Kidney tubule cell (primary cell): ENCODE data around the gene SH3BP1.
"Not testable (repeated sequence)": the region's sequence is repeated elsewhere in the genome, so short reads cannot be mapped to it uniquely, and the experiment has no call there.

Source experiments
- DNase-seq: peaks from one replicate; pipeline ENCODE4 v3.0.0-alpha.2; 2018; ENCODE audit warnings: low spot score

SH3BP1 gene

DNA sequence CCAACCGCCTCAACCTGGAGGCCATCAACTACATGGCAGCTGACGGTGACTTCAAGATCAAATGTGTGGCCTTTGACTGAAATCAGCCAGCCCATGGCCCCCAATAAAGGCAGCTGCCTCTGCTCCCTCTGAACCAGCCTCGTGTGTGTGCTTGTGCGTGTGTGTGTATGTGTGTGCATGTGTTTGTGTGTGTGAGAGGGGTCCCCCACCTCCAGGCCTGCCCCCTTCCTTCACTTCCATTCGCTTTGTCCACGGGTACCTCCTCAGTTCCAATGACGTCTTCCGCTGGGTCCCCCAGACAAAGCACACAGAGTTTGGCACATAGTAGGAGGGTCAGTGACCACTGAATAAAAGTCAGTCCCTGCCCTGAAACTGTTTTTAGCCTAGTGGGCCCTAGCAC is 40.2 kb downstream of the SH3BP1 start:
- DNase-seq, result no peak

DNA sequence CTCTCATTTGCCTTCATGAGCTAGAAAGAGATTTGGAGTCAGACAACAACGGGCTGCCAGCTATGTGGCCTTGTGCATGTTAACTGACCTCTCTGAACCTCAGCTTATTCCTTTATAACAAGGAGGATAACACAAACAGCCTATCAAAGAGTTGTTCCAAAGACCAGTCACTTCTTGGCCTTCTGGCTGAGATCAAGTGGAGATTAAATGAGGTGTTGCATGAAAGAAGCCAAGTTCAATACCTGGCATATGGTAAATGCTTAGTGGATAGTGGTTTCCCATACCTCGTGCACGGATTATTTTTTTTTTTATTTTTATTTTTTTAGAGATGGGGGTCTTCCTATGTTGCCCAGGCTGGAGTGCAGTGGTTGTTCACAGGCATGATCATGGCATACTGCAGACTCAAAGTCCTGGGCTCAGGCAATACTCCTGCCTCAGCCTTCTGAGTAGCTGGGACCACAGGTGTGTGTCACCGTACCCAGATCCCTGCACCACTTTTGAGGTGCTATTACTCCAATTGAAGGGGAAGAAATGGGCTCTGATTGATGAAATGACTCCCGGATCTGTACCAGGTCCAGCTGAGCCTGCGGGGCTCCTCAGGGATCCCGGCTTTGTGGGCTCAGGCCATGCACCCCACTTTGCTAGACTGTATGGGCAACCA is 40.9 kb downstream of the SH3BP1 start:
- peak; percentile 23 for DNase-seq

DNA sequence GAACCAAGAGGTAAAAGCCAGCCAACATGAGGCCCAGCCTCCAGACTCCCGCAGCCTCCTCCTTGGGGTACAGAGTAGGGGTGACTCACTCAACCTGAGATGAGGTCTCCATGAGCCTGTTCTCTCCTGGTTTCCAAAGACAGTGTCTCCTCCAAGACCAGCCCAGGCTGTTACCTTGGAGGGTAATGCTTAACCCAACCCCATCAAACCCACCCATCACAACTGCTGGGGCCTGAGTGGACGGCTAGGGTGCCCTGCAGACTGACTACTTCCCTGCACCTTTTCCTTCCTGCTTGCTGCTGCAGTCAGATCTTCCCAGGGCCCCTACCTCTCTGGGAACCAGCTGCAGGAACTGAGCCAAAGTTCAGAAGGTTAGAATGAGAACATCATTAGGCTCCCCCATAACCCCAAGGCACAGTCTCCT is 41.5 kb downstream of the SH3BP1 start:
- DNase-seq, result peak; percentile 50

DNA sequence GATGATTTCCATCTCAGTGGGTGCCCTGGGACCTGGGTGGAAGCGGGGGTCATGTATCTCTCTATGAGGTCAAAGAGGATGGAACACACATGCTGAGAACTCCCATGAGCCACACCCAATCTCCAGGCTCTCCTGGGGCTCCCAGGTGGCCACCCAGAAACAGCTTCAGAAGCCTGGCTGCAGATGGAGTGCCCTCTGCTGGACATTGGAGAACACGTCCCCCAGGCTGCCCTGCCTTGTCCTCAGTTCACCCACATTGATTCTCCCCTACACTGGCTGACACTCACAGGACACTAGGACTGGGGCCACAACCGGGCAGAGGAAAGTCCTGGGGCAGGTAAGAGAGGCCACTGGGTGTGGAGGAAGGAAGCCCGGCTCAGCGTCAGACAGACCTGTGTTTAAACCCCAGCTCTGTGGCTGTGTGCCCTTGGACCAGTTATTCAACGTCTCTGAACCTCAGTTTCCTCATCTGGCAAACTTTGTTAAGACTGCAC is 42.1 kb downstream of the SH3BP1 start:
- peak; percentile 82 for DNase-seq

DNA sequence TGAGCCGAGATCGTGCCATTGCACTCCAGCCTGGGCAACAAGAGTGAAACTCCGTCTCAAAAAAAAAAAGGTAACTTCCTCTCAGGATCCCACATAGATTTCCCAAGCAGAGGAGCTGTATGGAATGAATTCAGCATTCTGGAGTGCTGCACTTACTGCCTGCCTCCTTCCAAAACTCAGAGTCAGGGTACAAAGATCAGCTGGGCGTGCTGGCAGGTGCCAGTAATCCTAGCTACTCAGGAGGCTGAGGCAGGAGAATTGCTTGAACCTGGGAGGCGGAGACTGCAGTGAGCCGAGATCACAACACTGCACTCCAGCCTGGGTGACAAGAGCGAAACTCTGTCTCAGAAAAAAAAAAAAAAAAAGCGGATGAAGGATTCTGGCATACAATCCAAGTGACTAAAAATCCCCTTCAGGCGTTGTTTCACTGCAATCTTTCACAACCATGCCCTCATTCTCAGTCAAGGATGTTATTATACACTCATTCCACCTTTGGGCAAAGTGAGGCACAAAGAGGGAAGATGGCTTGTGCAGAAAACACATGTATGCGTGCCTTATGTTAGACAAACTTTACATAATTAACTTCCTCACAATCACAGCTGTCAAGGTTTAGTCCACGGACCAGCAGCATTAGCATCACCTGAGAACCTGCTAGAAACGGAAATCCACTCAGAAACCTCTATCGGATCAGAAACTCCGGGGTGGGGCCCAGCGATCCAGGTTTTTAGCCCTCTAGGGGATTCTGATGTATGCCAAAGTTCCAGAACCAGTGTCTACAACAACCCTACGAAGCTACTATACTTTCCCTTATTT is 45.5 kb downstream of the SH3BP1 start:
- DNase-seq, result no peak

DNA sequence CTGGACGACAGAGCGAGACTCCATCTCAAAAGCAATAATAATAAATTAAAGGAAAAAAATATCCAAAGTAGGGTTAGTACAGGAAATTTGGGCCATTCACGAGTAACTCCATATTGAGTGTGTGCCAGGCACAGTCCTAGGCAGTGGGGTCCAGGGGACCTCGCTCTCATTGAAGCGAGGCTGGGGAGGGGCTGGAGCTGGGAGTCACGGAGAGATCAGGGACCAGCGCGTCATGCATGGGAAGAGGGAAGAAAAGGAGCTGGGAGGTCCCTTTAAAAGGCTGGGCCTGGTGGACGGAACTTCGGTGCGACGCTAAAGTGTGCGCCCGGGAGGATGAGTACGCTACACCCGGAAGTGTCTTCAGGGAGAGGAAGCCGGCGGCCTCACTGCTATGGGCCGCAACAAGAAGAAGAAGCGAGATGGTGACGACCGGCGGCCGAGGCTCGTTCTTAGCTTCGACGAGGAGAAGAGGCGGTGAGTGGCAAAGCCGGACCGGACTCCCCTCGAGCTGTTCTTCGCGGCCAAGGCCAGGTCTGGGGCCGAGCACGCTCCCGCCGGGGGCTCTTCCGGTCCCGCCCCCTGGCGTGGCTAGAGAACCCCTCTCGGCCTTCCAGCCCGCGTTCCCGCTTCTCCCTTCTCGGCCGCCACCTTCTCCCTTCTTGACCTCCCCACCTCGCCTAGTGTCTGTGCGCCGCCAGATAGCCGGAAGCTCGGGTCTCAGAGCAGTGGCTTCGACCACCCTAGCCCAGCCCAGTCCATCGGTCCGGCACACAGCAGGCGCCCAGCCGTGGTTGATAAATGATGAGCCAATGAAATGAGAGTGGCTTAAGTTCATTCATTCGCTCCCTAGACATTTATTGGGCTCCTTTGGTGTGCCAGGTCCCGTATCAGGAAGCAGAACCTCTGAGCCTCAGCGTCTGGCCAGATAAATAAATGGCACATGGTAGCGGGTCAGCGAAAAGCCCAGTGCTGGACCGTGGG is 46.8 kb downstream of the SH3BP1 start, which contains the start of gene NOL12:
NOL12 (plus strand) TSS at position 342 of the 981 bp plus-strand sequence; CDS start at position 392, 50 bp downstream.
- peak; percentile 88 for DNase-seq

DNA sequence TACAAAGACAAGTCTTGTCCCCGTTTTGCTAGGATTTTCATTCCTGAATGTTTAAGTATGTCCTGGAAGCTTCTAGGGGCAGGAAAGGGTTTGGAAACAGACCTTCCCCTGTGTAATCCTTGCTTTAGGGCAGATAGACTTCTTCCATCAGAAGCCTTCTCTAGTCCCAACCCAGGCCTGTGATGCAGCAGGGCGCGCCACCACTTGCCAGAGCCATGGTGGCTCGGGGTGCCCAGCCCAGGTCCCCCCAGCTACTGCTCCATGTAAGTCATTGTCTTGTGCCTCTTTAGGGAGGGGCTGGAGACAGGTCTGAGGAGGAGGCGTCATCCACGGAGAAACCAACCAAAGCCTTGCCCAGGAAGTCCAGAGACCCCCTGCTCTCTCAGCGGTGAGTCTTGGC is 50.9 kb downstream of the SH3BP1 start:
- no peak for DNase-seq

DNA sequence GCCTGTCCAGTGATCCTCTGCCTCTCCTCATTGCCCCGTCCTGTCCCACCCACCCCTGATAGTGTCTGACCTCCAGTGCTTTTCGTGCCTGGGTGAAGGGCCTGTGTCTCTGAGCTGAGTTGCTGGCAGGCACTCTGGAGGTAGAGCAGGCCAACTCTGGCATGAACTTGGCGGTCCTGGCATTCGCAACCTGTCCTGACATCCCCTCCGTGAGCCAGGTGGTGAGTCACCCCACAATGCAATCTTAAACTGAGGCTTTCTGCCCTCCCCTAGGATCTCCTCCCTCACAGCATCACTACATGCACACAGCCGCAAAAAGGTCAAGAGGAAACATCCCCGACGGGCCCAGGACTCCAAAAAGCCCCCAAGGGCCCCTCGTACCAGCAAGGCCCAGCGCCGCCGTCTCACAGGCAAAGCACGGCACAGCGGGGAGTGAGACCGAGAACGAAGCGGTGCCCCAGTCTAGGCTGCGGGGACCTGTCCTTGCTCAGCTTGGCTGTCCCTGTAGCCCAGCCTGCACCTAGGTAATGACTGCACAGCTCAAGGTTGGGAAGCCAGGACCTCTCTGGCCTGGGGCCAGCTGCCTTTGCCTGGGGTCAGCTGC is 51.5 kb downstream of the SH3BP1 start:
- DNase-seq, result no peak

DNA sequence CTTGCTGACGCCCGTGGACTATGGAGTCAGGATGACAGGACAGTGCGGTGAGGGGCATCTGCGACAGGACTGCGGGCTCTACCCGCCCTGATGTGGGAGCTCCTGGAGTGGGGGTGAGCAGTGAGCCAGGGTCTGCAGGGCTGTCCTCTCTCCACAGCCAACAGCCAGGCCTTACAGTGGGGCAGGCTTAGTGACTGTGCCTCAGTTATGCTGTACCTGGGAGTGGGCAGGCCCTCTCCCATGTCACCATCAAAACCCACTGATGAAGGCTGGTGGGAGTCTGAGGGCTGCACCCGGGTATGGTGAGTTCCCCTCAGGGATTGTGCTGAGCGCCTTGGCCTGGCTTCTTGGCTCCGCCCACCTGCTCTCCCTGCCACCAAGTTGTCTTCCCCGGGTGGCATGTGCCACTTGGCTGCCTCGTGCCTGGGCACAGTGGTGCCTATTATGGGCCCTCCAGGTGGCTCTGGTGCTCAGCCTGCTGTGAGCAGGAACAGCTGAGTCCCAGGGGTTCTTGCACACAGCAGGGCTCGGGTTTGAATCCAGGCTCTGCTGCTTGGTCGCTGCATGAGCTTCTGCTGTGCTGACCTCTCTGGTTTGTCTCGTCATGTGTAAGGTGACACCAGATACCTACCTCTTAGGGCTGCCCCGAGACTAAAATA is 53.3 kb downstream of the SH3BP1 start:
- no peak for DNase-seq

DNA sequence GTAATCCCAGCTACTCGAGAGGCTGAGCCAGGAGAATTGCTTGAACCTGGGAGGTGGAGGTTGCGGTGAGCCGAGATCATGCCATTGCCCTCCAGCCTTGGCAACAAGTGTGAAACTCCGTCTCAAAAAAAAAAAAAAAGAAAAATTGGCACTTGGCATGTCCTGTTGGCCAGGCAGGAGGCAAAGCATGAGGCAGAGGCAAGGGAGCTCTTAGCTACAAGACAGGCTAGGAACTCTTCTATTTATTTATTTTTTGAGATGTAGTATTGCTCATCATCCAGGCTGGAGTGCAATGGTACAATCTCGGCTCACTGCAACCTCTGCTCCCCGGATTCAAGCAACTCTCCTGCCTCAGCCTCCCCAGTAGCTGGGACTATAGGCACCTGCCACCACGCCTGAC is 54.7 kb downstream of the SH3BP1 start:
- DNase-seq, result not testable (repeated sequence)

DNA sequence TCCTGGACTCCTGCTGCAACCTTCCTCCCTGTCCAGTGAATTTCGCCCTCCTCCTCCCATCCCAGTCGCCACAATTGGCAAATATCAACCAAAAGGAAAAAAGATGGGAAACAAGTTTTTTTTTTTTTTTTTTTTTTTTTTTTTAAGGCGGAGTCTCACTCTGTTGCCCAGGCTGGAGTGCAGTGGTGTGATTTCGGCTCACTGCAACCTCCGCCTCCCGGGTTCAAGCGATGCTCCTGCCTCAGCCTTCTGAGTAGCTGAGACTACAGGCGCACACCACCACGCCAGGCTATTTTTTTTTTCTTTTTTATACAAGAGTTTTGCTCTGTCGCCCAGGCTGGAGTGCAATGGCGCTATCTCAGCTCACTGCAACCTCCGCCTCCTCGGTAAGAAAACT is 56.8 kb downstream of the SH3BP1 start:
- not testable (repeated sequence) for DNase-seq

DNA sequence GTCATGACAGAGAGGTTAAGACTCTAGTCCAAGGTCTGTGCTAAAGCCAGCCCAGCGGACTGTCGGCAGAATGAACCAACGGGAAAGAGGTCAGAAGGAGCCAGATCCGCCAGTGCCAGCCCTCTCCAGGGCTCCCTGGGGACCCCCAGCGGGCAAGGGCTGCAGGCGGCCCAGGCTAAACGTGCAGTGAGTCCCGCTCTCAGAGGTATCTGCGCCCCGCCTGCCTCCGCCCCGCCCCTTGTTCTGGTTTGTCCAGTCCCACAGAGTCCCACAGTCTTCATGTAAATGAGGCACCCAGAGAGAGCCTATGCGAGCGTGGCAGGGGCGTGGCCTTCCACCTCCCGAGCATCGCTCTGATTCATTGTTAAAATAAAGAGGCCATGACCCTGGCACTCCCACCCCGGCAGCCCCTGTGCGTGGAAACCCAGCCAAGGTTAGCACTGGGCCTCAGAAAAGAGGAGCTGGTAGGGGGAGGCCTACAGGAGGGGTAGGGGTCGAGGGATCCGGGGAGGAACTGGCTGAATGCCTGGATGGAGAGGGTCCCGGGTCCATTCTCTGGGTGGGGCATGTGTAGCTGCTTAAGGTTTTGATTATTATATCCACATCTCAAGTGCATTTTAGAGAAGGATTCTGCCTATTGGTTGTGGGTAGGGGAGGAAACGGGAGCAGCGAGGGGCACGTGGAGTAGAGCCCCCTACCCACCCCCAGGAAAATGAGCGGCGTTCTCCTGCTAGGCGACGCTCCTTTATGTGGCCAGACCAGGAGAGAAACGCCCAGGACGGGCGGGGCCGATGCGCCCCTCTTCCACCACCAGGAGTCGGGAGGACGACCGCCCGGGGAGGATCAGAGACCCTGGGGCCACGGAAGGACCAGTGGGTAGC is 57.4 kb downstream of the SH3BP1 start, which contains the start of gene TRIOBP:
TRIOBP (plus strand) TSS at position 392 of the 881 bp plus-strand sequence. CDS start 4,318 bp downstream, outside the sequence.
- DNase-seq, result peak; percentile 93

DNA sequence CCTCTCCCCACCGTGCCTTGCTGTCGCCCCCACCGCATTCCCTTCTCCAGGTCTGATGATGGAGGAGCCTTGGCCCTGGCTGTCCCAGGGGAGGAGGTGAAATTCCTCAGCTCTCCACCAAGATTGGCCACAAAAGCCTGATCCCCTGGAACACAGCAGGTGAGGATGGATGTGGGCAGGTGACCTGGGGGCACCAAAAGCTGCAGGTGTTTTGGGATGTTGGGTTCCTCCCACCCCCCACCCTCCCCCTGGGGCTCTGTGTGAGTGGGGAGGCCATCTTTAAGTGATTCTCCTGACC is 58.0 kb downstream of the SH3BP1 start:
- no peak for DNase-seq

DNA sequence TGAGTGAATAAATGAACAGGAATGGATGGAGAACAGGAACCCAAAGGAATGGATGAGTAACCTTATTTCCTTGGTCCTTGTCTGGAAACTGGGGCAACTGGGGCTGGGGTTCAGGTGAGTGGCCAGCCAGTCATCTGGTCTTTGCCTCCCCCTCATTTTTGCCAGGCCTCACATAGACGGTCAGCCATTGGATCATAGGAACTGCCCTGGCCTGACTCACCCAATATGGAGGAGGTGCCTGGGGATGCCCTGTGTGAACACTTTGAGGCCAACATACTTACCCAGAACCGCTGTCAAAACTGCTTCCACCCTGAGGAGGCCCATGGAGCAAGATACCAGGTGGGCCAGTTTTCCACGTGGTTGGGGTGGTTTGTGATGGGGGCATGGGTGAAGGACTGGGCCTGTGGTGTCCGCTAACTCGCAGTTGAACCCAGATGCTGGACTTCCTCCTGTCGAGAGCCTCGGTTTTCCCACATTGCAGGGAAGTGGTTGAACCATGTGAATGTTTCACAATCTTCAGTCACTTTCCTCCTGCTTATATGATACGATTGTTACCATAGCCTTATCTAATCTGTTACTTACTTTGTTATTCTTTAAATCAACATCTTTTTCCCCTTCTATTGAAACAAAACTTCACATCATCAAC is 61.8 kb downstream of the SH3BP1 start:
- DNase-seq, result no peak

DNA sequence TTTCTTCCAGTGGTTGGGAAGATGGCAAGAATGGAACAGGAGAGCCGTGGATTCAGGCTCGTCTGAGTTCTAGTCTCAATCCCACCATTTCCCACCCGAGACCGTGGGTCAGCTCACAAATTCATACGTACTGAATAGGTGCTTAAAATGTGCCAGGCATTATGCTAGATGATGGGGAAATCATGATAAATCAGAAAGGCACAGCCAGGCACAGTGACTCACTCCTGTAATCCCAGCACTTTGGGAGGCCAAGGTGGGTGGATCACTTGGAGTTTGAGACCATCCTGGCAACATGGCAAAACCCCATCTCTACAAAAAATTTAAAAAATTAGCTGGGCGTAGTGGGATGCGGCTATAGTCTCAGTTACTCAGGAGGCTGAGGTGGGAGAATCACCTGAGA is 64.4 kb downstream of the SH3BP1 start:
- no peak for DNase-seq

DNA sequence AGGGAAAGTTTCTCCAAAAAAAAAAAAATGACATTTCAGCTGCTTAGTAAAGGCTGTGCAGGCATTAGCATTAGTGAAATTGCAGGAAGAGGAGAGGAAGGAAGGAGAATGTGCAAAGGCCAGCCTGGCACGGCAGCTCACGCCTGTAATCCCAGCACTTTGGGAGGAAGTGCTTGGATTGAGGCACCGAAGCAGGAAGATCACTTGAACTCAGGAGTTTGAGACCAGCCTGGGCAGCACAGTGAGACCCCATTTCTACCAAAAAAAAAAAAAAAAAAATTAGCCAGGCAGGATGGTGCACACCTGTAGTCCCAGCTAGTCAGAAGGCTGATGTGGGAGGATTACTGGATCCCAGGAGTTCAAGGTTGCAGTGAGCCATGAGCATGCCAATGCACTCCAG is 65.2 kb downstream of the SH3BP1 start:
- no peak for DNase-seq

DNA sequence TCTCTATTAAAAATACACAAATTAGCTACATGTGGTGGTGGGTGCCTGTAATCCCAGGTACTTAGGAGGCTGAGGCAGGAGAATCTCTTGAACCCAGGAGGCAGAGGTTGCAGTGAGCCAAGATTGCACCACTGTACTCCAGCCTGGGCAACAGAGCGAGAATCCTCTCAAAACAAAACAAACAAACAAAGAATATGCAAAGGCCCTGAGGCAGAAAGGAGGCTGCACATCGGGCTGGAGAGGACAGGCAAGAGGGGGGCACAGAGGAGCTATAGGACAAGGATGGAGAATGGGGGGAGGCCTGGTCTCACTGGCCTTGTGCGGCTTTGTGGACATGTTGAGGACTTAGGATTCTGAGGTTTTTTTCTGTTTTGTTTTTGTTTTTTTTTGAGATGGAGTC is 65.7 kb downstream of the SH3BP1 start:
- DNase-seq, result no peak
